HEK293 (cell line): Measurements from ENCODE around the gene RPL36AL.

Experiments
- CTCF ChIA-PET: fragments of 350-600 bp; formaldehyde crosslinking; extraction: SDS; loops from one replicate; lab custom pipeline; 2021; ENCODE audit warnings: antibody characterized with exemption; lab: Yijun Ruan, JAX
- POLR2A ChIA-PET: fragments of 300-600 bp; formaldehyde crosslinking; extraction: SDS; loops from one replicate; lab custom pipeline; 2020; ENCODE audit warnings: antibody characterized with exemption, inconsistent platforms; lab: Yijun Ruan, JAX
- H3K27ac ChIP-seq: fragments of 200-500 bp; sonication (Bioruptor generic); 2 replicates; pipeline ENCODE4 v1.5.1; 2014; ENCODE audit warnings: low read depth, low read length, control low read depth, inconsistent platforms; ENCODE audit errors: extremely low read depth
- H3K36me3 ChIP-seq, 2 experiments: fragments of 200-500 bp in 1 of 2; sonication (Bioruptor generic) in 1 of 2; 1 replicate in 1 of 2; 2 replicates in 1 of 2; pipeline ENCODE4 v1.5.1; 2014 to 2017; ENCODE audit warnings: inconsistent platforms in 2 of 2, low read length in 2 of 2; ENCODE audit not compliant: control insufficient read depth in 2 of 2, insufficient read depth in 1 of 2
- H3K4me1 ChIP-seq: fragments of 200-500 bp; sonication (Bioruptor generic); 2 replicates; pipeline ENCODE4 v1.5.1; 2014; ENCODE audit warnings: mild to moderate bottlenecking, low read length, inconsistent platforms; ENCODE audit not compliant: control insufficient read depth, insufficient read depth
- H3K4me3 ChIP-seq: 2 replicates; pipeline ENCODE4 v1.5.1; 2011; ENCODE audit warnings: low read depth, mild to moderate bottlenecking, control low read depth, low read length, moderate library complexity
- H3K9me3 ChIP-seq: fragments of 200-500 bp; sonication (Bioruptor generic); 2 replicates; pipeline ENCODE4 v1.5.1; 2014; ENCODE audit warnings: low read depth, low read length, inconsistent platforms; ENCODE audit not compliant: control insufficient read depth, insufficient read depth
- ELK4 ChIP-seq: IDR thresholded peaks from 2 replicates; pipeline ENCODE4 v1.6.1; 2011; ENCODE audit warnings: mild to moderate bottlenecking, low read depth, low read length, borderline replicate concordance
- GLIS1 ChIP-seq: fragments of 450-650 bp; formaldehyde crosslinking; IDR thresholded peaks from 2 replicates; pipeline ENCODE4 v1.5.1; 2016; ENCODE audit warnings: missing biosample characterization, missing genetic modification characterization
- KLF16 ChIP-seq: fragments of 450-650 bp; formaldehyde crosslinking; IDR thresholded peaks from 2 replicates; pipeline ENCODE4 v1.5.1; 2017; ENCODE audit warnings: missing biosample characterization, missing genetic modification characterization
- OVOL3 ChIP-seq: fragments of 450-650 bp; formaldehyde crosslinking; IDR thresholded peaks from 2 replicates; pipeline ENCODE4 v1.5.1; 2016; ENCODE audit warnings: missing biosample characterization, missing genetic modification characterization
- PATZ1 ChIP-seq: fragments of 450-650 bp; formaldehyde crosslinking; IDR thresholded peaks from 2 replicates; pipeline ENCODE4 v1.5.1; 2016; ENCODE audit warnings: missing biosample characterization, missing genetic modification characterization
- RBAK ChIP-seq: fragments of 450-650 bp; formaldehyde crosslinking; IDR thresholded peaks from 2 replicates; pipeline ENCODE4 v1.5.1; 2016; ENCODE audit warnings: missing biosample characterization, missing genetic modification characterization
- REPIN1 ChIP-seq: fragments of 450-650 bp; formaldehyde crosslinking; IDR thresholded peaks from 2 replicates; pipeline ENCODE4 v1.5.1; 2017; ENCODE audit warnings: missing biosample characterization, missing genetic modification characterization, low read depth
- SCRT2 ChIP-seq: fragments of 450-650 bp; formaldehyde crosslinking; IDR thresholded peaks from 2 replicates; pipeline ENCODE4 v1.5.1; 2016; ENCODE audit warnings: missing biosample characterization, missing genetic modification characterization
- SP3 ChIP-seq: fragments of 450-650 bp; formaldehyde crosslinking; IDR thresholded peaks from 2 replicates; pipeline ENCODE4 v1.5.1; 2016; ENCODE audit warnings: missing biosample characterization, missing genetic modification characterization
- ZBTB17 ChIP-seq: fragments of 450-650 bp; formaldehyde crosslinking; IDR thresholded peaks from 2 replicates; pipeline ENCODE4 v1.5.1; 2016; ENCODE audit warnings: missing biosample characterization, missing genetic modification characterization
- ZBTB6 ChIP-seq: fragments of 450-650 bp; formaldehyde crosslinking; IDR thresholded peaks from 2 replicates; pipeline ENCODE4 v1.5.1; 2017; ENCODE audit warnings: missing biosample characterization, missing genetic modification characterization
- ZFHX2 ChIP-seq: fragments of 450-650 bp; formaldehyde crosslinking; conservative IDR thresholded peaks from 2 replicates; pipeline ENCODE4 v1.5.1; 2016; ENCODE audit warnings: missing biosample characterization, missing genetic modification characterization
- ZIC2 ChIP-seq: fragments of 450-650 bp; formaldehyde crosslinking; IDR thresholded peaks from 2 replicates; pipeline ENCODE4 v1.5.1; 2016; ENCODE audit warnings: missing biosample characterization, missing genetic modification characterization
- ZNF10 ChIP-seq: fragments of 450-650 bp; formaldehyde crosslinking; IDR thresholded peaks from 2 replicates; pipeline ENCODE4 v1.5.1; 2017; ENCODE audit warnings: missing biosample characterization, missing genetic modification characterization
- ZNF175 ChIP-seq: fragments of 450-650 bp; formaldehyde crosslinking; IDR thresholded peaks from 2 replicates; pipeline ENCODE4 v1.5.1; 2016; ENCODE audit warnings: missing biosample characterization, missing genetic modification characterization
- ZNF274 ChIP-seq, 2 experiments: fragments of 200-500 bp in 1 of 2; fragments of 450-650 bp in 1 of 2; sonication (Bioruptor generic) in 1 of 2; formaldehyde crosslinking in 1 of 2; IDR thresholded peaks; 2 replicates each; pipeline versions ENCODE4 v1.5.1 to v1.6.1; 2014 to 2016; ENCODE audit warnings: borderline replicate concordance in 1 of 2, inconsistent platforms in 1 of 2, low read length in 1 of 2, missing biosample characterization in 1 of 2, missing genetic modification characterization in 1 of 2
- ZNF302 ChIP-seq: fragments of 450-650 bp; formaldehyde crosslinking; IDR thresholded peaks from 2 replicates; pipeline ENCODE4 v1.5.1; 2016; ENCODE audit warnings: missing biosample characterization, missing genetic modification characterization, low read depth
- ZNF488 ChIP-seq: fragments of 450-650 bp; formaldehyde crosslinking; IDR thresholded peaks from 2 replicates; pipeline ENCODE4 v1.5.1; 2016; ENCODE audit warnings: missing biosample characterization, missing genetic modification characterization
- ZNF544 ChIP-seq: fragments of 450-650 bp; formaldehyde crosslinking; IDR thresholded peaks from 2 replicates; pipeline ENCODE4 v1.5.0; 2017; ENCODE audit warnings: missing biosample characterization, missing genetic modification characterization
- ZNF548 ChIP-seq: fragments of 450-650 bp; formaldehyde crosslinking; IDR thresholded peaks from 2 replicates; pipeline ENCODE4 v1.5.1; 2016; ENCODE audit warnings: missing biosample characterization, missing genetic modification characterization
- ZNF623 ChIP-seq: fragments of 450-650 bp; formaldehyde crosslinking; IDR thresholded peaks from 2 replicates; pipeline ENCODE4 v1.5.1; 2016; ENCODE audit warnings: missing biosample characterization, missing genetic modification characterization
- ZNF692 ChIP-seq: fragments of 450-650 bp; formaldehyde crosslinking; IDR thresholded peaks from 2 replicates; pipeline ENCODE4 v1.5.1; 2016; ENCODE audit warnings: missing biosample characterization, missing genetic modification characterization
- ZNF704 ChIP-seq: fragments of 450-650 bp; formaldehyde crosslinking; IDR thresholded peaks from 2 replicates; pipeline ENCODE4 v1.5.1; 2016; ENCODE audit warnings: missing biosample characterization, missing genetic modification characterization
- ZNF785 ChIP-seq: fragments of 450-650 bp; formaldehyde crosslinking; IDR thresholded peaks from 2 replicates; pipeline ENCODE4 v1.5.1; 2016; ENCODE audit warnings: missing biosample characterization, missing genetic modification characterization
- ZSCAN18 ChIP-seq: fragments of 450-650 bp; formaldehyde crosslinking; IDR thresholded peaks from 2 replicates; pipeline ENCODE4 v1.5.1; 2016; ENCODE audit warnings: missing biosample characterization, missing genetic modification characterization
- ZSCAN30 ChIP-seq: fragments of 450-650 bp; IDR thresholded peaks from 2 replicates; pipeline ENCODE4 v1.5.1; 2018; ENCODE audit warnings: missing biosample characterization, mild to moderate bottlenecking, missing genetic modification characterization, moderate library complexity

Gene RPL36AL

GRCh38 chr14:49585803-49586672 lies 34.4 kb downstream of the RPL36AL start, which contains the start of gene RPS29:
Gene RPS29 (minus strand): TSS chr14:49586380. CDS start chr14:49586346, 34 bp downstream.
- Histone ChIP-seq H3K4me1 (peaks cover 9% of the 10 kb centered on the region), H3K27ac (peak within 1 kb of the TSS; percentile 76), H3K9me3 (no peaks in the 10 kb centered on the region), H3K36me3 (peaks cover 26 to 31% of the 10 kb centered on the region in 2 experiments; a peak in 2 of 3 replicates), H3K4me3 (peak within 1 kb of the TSS; percentile 92)
- CTCF ChIA-PET: interaction anchor here (0.6 to 1.8 kb wide), 10 partner anchors 10 to 505 kb away, joined by 3 to 8 read pairs (median 4); partner anchors contain the start of genes LRR1, MGAT2 and RPL36AL
- POLR2A ChIA-PET: interaction anchor here (0.5 to 3.3 kb wide), 13 partner anchors 9 to 479 kb away, joined by 3 to 43 read pairs (median 5); partner anchors contain the start of genes LRR1, MGAT2 and RPL36AL
- TF ChIP-seq ZBTB6 (tag by site-specific recombination): peak; percentile 41
- TF ChIP-seq OVOL3 (tag by site-specific recombination): no peak
- no peak for TF ChIP-seq ZNF274 (IDR thresholded peaks at IDR 0.05; ENCODE audit: low read length)
- no peak for TF ChIP-seq ZNF274 (tag by site-specific recombination; IDR thresholded peaks at IDR 0.05; ENCODE audit: borderline replicate concordance)
- no peak for TF ChIP-seq ZNF548 (tag by site-specific recombination)
- peak; percentile 56 for TF ChIP-seq ZFHX2
- no peak for TF ChIP-seq ZIC2 (tag by site-specific recombination)
- no peak for TF ChIP-seq ZNF10
- no peak for TF ChIP-seq ELK4
- TF ChIP-seq PATZ1: no peak; the same call in 1 of the 2 replicates
- no peak for TF ChIP-seq ZNF623 (tag by site-specific recombination)
- TF ChIP-seq ZBTB17: no peak; the same call in 1 of the 2 replicates
- no peak for TF ChIP-seq REPIN1 (tag by site-specific recombination)
- TF ChIP-seq ZNF704 (tag by site-specific recombination): no peak
- 0 out of 2 replicates have a peak, but pooled peaks have one; percentile 46 for TF ChIP-seq ZNF785 (tag by site-specific recombination)
- TF ChIP-seq ZNF488 (tag by site-specific recombination): no peak
- TF ChIP-seq RBAK: no peak
- TF ChIP-seq KLF16: peak; percentile 64
- TF ChIP-seq ZNF692 (tag by site-specific recombination): peak; percentile 67; the same call in 1 of the 2 replicates
- TF ChIP-seq ZNF175 (tag by site-specific recombination): no peak
- peak; percentile 77; the same call in 1 of the 2 replicates for TF ChIP-seq ZSCAN30 (tag by site-specific recombination)
- TF ChIP-seq ZSCAN18: no peak
- TF ChIP-seq ZNF544 (tag by site-specific recombination): no peak
- TF ChIP-seq SP3 (tag by site-specific recombination): peak; percentile 60; the same call in 1 of the 2 replicates
- peak; percentile 82 for TF ChIP-seq GLIS1 (tag by site-specific recombination)
- TF ChIP-seq ZNF302 (tag by site-specific recombination): no peak
- TF ChIP-seq SCRT2: no peak
